Ovary (tissue), 3 donors: ENCODE results near the gene MRM3.

Source experiments
- CTCF ChIP-seq, 3 donors: fragments of 450-650 bp in 2 of 3; fragments of 200-600 bp in 1 of 3; IDR thresholded peaks; one replicate each; pipeline versions ENCODE4 v1.5.1 to v1.8.0; 2016 to 2022; ENCODE audit warnings: antibody characterized with exemption in 3 of 3, mild to moderate bottlenecking in 1 of 3
- EP300 ChIP-seq: sonication (generic); formaldehyde crosslinking; IDR thresholded peaks from one replicate; pipeline ENCODE4 v1.6.1; 2017; ENCODE audit warnings: antibody characterized with exemption
- POLR2A ChIP-seq: fragments of 450-650 bp; IDR thresholded peaks from one replicate; pipeline ENCODE4 v1.6.1; 2017; ENCODE audit warnings: antibody characterized with exemption, mild to moderate bottlenecking, moderate library complexity
- donor health status: DM: no; HTN: no; CAD: no.

GRCh38 chr17:825216-825615 is 43.1 kb downstream of the MRM3 start:
- TF ChIP-seq CTCF (IDR thresholded peaks at IDR 0.05) (no peak), POLR2A (no peak), EP300 (no peak)
